K562 (cell line): ENCODE data around the gene P2RX2. TPM values are rescaled to one million over a fixed set of nuclear protein-coding genes. Genes with fewer than 3 reads are reported as not detected.
A peak's percentile ranks its signal among the peaks of the same experiment; 100 is the strongest.

ENCODE experiments used
- CBX1 ChIP-seq: sonication (generic); IDR thresholded peaks from 2 replicates; pipeline ENCODE4 v1.6.1; 2016; ENCODE audit warnings: antibody characterized with exemption, low read depth, mild to moderate bottlenecking
- CBX8 ChIP-seq: fragments of 200-600 bp; sonication (generic); IDR thresholded peaks from 2 replicates; pipeline ENCODE4 v1.6.1; 2012; ENCODE audit warnings: borderline replicate concordance, mixed run types, low read depth, mild to moderate bottlenecking, moderate library complexity, mixed read lengths, low read length, control low read depth, inconsistent platforms; ENCODE audit not compliant: poor library complexity, severe bottlenecking; ENCODE audit errors: extremely low read depth
- DDX20 ChIP-seq: fragments of 450-650 bp; IDR thresholded peaks from 2 replicates; pipeline ENCODE4 v1.6.1; 2016; ENCODE audit warnings: missing genetic modification characterization, low read depth, mild to moderate bottlenecking, missing compliant biosample characterization, moderate library complexity
- DNMT1 ChIP-seq: fragments of 450-650 bp; IDR thresholded peaks from 2 replicates; pipeline ENCODE4 v1.6.1; 2016; ENCODE audit warnings: antibody characterized with exemption, mild to moderate bottlenecking
- EWSR1 ChIP-seq: fragments of 450-650 bp; IDR thresholded peaks from 2 replicates; pipeline ENCODE4 v1.6.1; 2018; ENCODE audit warnings: borderline replicate concordance, mild to moderate bottlenecking, low read depth, moderate library complexity; ENCODE audit not compliant: partially characterized antibody
- FOXK1 ChIP-seq: sonication (generic); formaldehyde crosslinking; IDR thresholded peaks from 2 replicates; pipeline ENCODE4 v1.8.0; 2022; ENCODE audit warnings: missing genetic modification reagents, mild to moderate bottlenecking, borderline replicate concordance
- HDGF ChIP-seq: fragments of 450-650 bp; IDR thresholded peaks from 2 replicates; pipeline ENCODE4 v1.6.1; 2016
- ILF3 ChIP-seq: fragments of 450-650 bp; IDR thresholded peaks from 2 replicates; pipeline ENCODE4 v1.6.1; 2018; ENCODE audit warnings: antibody characterized with exemption, mild to moderate bottlenecking, moderate library complexity, borderline replicate concordance
- NBN ChIP-seq: fragments of 450-650 bp; IDR thresholded peaks from 2 replicates; pipeline ENCODE4 v1.6.1; 2016; ENCODE audit warnings: low read depth, mild to moderate bottlenecking
- NCOA1 ChIP-seq: fragments of 450-650 bp; IDR thresholded peaks from 2 replicates; pipeline ENCODE4 v1.6.1; 2016; ENCODE audit warnings: low read depth
- NFYB ChIP-seq: IDR thresholded peaks from 2 replicates; pipeline ENCODE4 v1.6.1; 2011; ENCODE audit warnings: mild to moderate bottlenecking, moderate library complexity; ENCODE audit not compliant: insufficient read length; ENCODE audit errors: extremely low read depth
- PHF21A ChIP-seq: fragments of 450-650 bp; IDR thresholded peaks from 2 replicates; pipeline ENCODE4 v1.6.1; 2017; ENCODE audit warnings: low read depth, borderline replicate concordance
- RB1 ChIP-seq: fragments of 450-650 bp; IDR thresholded peaks from 2 replicates; pipeline ENCODE4 v1.6.1; 2017; ENCODE audit warnings: low read depth, mild to moderate bottlenecking
- RFX7 ChIP-seq: fragments of 250-450 bp; sonication (Bioruptor Pico); IDR thresholded peaks from 2 replicates; pipeline ENCODE4 v1.5.1; 2021; ENCODE audit warnings: mild to moderate bottlenecking
- RHOXF2B ChIP-seq: fragments of 250-450 bp; sonication (Bioruptor Pico); conservative IDR thresholded peaks from 2 replicates; pipeline ENCODE4 v1.5.1; 2021
- SAFB2 ChIP-seq: fragments of 200-400 bp; formaldehyde crosslinking; IDR thresholded peaks from 2 replicates; pipeline ENCODE4 v1.6.1; 2018; ENCODE audit warnings: borderline replicate concordance, low read length, low read depth, moderate library complexity; ENCODE audit not compliant: severe bottlenecking
- SUPT5H ChIP-seq: fragments of 450-650 bp; IDR thresholded peaks from 2 replicates; pipeline ENCODE4 v1.6.1; 2016
- TEAD4 ChIP-seq, 2 experiments: sonication (generic) in 1 of 2; formaldehyde crosslinking in 1 of 2; IDR thresholded peaks; 2 replicates each; pipeline versions ENCODE4 v1.6.1 to v1.8.0; 2012 to 2022; ENCODE audit warnings: borderline replicate concordance in 1 of 2, inconsistent platforms in 1 of 2, low read length in 1 of 2, mild to moderate bottlenecking in 1 of 2, missing genetic modification reagents in 1 of 2
- ZBTB7A ChIP-seq: IDR thresholded peaks from 2 replicates; pipeline ENCODE4 v1.6.1; 2011; ENCODE audit warnings: low read depth, mild to moderate bottlenecking, low read length, moderate library complexity, borderline replicate concordance; ENCODE audit not compliant: control insufficient read depth
- ZFP30 ChIP-seq: fragments of 250-450 bp; sonication (Bioruptor Pico); IDR thresholded peaks from 2 replicates; pipeline ENCODE4 v1.8.0; 2022; ENCODE audit warnings: moderate library complexity, mild to moderate bottlenecking, inconsistent platforms, borderline replicate concordance
- ZNF282 ChIP-seq: sonication (generic); formaldehyde crosslinking; IDR thresholded peaks from 2 replicates; pipeline ENCODE4 v1.8.1; 2023; ENCODE audit warnings: missing genetic modification reagents
- ZNF586 ChIP-seq: fragments of 450-650 bp; formaldehyde crosslinking; conservative IDR thresholded peaks from 2 replicates; pipeline ENCODE4 v1.4.0; 2020; ENCODE audit warnings: mild to moderate bottlenecking, moderate library complexity
- ZNF668 ChIP-seq: fragments of 250-450 bp; sonication (Bioruptor Pico); IDR thresholded peaks from 2 replicates; pipeline ENCODE4 v1.8.0; 2022; ENCODE audit warnings: mild to moderate bottlenecking, inconsistent platforms
- ZNF778 ChIP-seq: fragments of 450-650 bp; formaldehyde crosslinking; IDR thresholded peaks from 2 replicates; pipeline ENCODE4 v1.4.0; 2020; ENCODE audit warnings: mild to moderate bottlenecking, moderate library complexity
- polyA plus RNA-seq, 8 experiments: library from polyadenylated mRNA; depleted of rRNA in 4 of 8; stranded (reverse) in 5 of 8; unstranded in 3 of 8; fragments of >200 nt; fragmentation: Nextera tagmentation in 2 of 8; fragmentation: Illumina TruSeq in 1 of 8; extraction: Ambion mirVana in 2 of 8; extraction: Trizol in 1 of 8; gene quantifications; 2 replicates each; pipeline versions ENCODE4 v1.2.1 to v1.2.3, GENCODE V29; 2011 to 2014; ENCODE audit warnings: inconsistent platforms in 1 of 8, missing spikeins in 1 of 8
- total RNA-seq, 7 experiments: library from RNA; depleted of rRNA in 6 of 7; stranded (reverse); fragments of >200 nt in 6 of 7; fragmentation: Illumina TruSeq in 2 of 7; extraction: Trizol in 2 of 7; gene quantifications; 2 replicates each; pipeline versions ENCODE4 v1.2.1 to v1.2.3, GENCODE V29; 2011 to 2021; ENCODE audit warnings: low replicate concordance in 1 of 7
- TF ChIP-seq, protein P1 (sequence below): sonication (generic); formaldehyde crosslinking; IDR thresholded peaks from 2 replicates; pipeline ENCODE4 v1.8.0; 2023; ENCODE audit warnings: missing genetic modification reagents, mild to moderate bottlenecking, borderline replicate concordance

Gene P2RX2
- total and polyA plus RNA-seq, 9 of the 15 experiments (the other 6 are each of a cell fraction or from before 2014, with no cell fraction given), result not detected

DNA sequence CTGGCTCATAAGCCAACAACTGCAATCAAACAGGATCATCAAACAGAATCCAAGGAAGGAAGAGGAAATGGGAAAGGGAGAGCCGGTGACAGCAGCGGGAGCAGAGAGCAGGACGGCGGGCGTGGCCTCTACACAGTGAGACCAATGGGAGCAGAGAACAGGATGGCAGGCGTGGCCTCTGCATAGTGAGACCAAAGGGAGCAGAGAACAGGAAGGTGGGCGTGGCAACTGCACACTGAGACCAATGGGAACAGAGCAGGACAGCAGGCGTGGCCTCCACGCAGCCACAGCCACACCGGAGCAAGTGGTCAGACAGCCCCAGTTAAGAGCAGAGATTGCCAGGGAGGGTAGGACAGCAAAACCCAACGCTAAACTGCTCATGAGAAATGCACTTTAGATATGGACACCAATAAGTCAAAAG lies 24.6 kb upstream of the P2RX2 start (continued):
- no peak for TF ChIP-seq ZNF586
- no peak for TF ChIP-seq ILF3
- TF ChIP-seq RHOXF2B (CRISPR knock-in tag), result no peak
- no peak for TF ChIP-seq ZFP30 (CRISPR knock-in tag)
- TF ChIP-seq RB1, result no peak
- peak; percentile 23 for TF ChIP-seq NFYB
- TF ChIP-seq PHF21A, result peak; percentile 60; the same call in 1 of the 2 replicates
- TF ChIP-seq SAFB2, result no peak
- TF ChIP-seq DDX20 (tag), result no peak
- TF ChIP-seq DNMT1, result no peak
- TF ChIP-seq CBX1, result no peak
- no peak for TF ChIP-seq ZBTB7A
- TF ChIP-seq TEAD4 (IDR thresholded peaks at IDR 0.05; ENCODE audit: low read length), result no peak
- no peak for TF ChIP-seq TEAD4 (CRISPR knock-in tag; IDR thresholded peaks at IDR 0.05; ENCODE audit: borderline replicate concordance)
- TF ChIP-seq, protein P1, sequence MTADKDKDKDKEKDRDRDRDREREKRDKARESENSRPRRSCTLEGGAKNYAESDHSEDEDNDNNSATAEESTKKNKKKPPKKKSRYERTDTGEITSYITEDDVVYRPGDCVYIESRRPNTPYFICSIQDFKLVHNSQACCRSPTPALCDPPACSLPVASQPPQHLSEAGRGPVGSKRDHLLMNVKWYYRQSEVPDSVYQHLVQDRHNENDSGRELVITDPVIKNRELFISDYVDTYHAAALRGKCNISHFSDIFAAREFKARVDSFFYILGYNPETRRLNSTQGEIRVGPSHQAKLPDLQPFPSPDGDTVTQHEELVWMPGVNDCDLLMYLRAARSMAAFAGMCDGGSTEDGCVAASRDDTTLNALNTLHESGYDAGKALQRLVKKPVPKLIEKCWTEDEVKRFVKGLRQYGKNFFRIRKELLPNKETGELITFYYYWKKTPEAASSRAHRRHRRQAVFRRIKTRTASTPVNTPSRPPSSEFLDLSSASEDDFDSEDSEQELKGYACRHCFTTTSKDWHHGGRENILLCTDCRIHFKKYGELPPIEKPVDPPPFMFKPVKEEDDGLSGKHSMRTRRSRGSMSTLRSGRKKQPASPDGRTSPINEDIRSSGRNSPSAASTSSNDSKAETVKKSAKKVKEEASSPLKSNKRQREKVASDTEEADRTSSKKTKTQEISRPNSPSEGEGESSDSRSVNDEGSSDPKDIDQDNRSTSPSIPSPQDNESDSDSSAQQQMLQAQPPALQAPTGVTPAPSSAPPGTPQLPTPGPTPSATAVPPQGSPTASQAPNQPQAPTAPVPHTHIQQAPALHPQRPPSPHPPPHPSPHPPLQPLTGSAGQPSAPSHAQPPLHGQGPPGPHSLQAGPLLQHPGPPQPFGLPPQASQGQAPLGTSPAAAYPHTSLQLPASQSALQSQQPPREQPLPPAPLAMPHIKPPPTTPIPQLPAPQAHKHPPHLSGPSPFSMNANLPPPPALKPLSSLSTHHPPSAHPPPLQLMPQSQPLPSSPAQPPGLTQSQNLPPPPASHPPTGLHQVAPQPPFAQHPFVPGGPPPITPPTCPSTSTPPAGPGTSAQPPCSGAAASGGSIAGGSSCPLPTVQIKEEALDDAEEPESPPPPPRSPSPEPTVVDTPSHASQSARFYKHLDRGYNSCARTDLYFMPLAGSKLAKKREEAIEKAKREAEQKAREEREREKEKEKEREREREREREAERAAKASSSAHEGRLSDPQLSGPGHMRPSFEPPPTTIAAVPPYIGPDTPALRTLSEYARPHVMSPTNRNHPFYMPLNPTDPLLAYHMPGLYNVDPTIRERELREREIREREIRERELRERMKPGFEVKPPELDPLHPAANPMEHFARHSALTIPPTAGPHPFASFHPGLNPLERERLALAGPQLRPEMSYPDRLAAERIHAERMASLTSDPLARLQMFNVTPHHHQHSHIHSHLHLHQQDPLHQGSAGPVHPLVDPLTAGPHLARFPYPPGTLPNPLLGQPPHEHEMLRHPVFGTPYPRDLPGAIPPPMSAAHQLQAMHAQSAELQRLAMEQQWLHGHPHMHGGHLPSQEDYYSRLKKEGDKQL, result no peak
- TF ChIP-seq RFX7 (CRISPR knock-in tag), result no peak
- TF ChIP-seq HDGF, result 0 out of 2 replicates have a peak, but pooled peaks have one; percentile 61
- TF ChIP-seq ZNF668 (CRISPR knock-in tag), result no peak
- no peak for TF ChIP-seq CBX8
- no peak for TF ChIP-seq EWSR1
- no peak for TF ChIP-seq NCOA1
- no peak for TF ChIP-seq ZNF282 (CRISPR knock-in tag)
- no peak for TF ChIP-seq NBN
- TF ChIP-seq ZNF778 (CRISPR knock-in tag), result no peak
- TF ChIP-seq SUPT5H, result no peak
- no peak for TF ChIP-seq FOXK1 (CRISPR knock-in tag)
